ENCODE results near the gene TOP2B.

GRCh38 chr3:25690768-25691533 lies 26.2 kb upstream of the TOP2B start:
- TF ChIP-seq CTCF (conservative IDR thresholded peaks at IDR 0.05), result no peak
- no peak for TF ChIP-seq EZH2 (IDR thresholded peaks at IDR 0.05; ENCODE audit: low read depth)
